GM19467 (cell line): ENCODE measurements around the gene PPP4R4.

Source experiments
- ATAC-seq: cut with Tn5 transposase; IDR thresholded peaks from one replicate; pipeline ENCODE4 v1.9.1; 2021; ENCODE audit warnings: mild to moderate bottlenecking, moderate library complexity; ENCODE audit not compliant: unreplicated experiment

Gene PPP4R4

DNA sequence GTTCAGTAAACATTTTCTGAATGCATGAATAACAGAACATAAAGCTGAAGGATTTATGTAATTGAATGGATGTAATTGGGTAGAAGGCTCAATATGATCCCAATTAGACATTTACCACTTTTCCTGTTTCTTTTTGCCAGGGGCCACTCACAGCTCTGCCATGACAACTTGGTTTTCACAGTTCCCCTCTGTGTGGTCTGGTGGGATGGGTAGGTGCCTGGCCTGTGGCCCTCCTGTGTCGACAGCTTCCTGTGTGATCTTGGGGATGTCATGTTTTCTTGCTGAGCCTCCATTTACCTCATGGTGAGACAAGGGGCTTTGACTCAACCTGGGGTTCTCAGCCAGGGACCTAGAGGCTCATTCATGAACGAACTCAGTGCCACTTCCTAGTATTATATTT, 131.5 kb downstream of the PPP4R4 start:
- no peak for ATAC-seq

DNA sequence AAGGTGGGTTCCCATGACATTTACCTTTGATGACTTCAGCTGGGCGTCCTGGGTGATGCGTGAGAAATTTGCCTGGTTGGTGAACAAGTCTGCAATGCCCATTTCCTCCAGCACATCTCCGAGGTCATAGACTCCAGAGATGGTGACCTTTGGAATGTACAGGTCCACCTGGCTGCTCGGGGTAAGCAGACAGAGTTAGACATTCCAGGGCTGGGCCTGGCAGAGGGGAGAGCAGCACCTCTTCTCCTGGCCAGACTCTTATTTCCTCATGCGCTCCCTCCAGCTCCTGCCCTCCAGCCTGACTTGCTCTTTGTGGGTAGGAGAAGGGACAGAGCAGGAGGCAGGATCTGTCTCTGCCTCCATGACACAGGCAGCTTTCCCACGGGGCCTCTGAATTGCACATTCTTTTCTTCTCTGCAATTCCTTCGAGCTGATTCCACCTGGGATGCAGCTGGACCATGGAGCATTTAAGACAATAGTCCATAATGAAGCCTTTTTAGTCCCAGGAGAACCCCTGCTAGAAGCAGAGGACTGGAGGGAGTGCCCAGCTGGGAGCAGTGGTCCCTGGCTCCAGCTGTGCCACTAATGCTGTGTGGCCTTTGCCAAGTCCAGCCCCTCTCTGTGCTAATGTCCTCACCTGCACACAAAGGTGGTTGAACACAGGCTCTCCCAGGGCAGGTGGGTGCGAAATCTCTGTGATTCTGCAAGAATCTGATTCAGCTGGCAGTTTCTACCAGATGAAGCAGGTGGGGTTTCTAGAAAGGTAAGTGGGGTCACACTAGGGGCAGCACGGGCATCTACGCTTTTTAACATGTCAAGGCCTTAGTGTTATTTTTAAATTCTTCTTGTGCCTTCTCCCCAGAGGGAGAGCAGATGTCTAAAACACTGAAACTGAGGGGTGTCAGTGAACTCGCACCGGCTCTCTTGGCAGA, 132.2 kb downstream of the PPP4R4 start:
- no peak for ATAC-seq

DNA sequence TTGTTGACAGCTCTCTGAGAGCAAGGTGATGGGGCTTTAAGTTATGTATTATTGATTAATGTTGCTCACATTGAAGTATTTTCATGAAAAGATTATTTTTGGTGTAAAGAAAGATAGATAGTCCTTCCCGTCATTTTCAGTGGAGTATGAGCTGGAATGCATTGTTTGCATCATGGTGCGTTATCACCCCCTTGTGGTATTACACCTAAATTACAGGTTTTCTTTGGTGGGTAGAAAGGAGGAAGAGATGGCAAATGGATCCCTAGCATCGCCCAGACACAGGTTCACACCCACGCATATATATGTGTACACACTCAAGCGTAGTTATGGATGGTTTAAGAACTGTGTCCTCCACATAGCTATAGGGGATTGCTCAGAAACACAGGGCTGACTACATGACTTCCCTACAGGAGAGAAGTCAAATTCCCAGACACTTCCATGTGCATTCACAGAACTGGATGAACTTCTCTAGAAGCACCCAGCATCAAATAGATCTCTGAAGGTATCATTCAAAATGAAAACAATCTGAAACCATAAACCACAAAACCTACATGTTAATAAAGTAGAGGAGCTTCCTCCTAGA, 133.4 kb downstream of the PPP4R4 start:
- no peak for ATAC-seq

DNA sequence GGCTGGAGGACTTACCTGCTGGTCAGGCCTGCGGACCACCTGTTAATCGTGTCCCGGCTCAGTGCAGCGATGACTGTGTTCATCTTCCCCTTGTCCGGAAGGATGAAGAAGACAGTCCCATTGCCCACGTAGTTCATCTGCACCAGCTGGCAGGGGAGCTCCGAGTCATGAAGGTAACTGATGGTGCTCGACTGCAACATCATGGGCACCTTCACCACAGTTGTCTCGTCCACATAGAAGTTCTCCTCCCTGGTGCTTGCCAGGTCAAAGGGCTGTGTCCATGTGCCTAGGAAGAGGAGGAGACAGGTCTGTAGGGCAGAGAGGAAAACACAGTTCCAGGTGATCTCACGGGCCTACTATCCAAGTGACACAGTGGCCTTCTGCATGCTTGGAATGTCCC, 135.6 kb downstream of the PPP4R4 start:
- ATAC-seq = no peak

DNA sequence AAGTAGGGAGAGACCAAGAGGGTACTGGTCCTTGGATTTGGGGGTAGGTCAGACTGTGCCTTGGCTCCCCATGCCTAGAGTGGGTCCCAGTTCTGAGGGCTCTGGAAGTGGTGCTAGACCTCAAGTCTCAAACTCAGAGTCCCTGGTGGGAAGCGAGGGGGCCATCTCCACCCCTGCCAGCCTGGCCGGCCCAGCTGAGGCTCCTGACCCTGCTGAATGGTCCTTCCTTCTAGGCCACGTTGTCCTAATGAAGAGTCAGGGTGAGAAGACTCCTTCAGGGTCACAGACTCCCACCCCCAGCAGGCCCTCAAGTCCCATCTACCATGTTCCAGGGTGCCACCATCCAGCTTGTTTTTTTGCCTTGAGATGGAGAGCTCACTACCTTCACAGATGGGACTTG, 136.1 kb downstream of the PPP4R4 start:
- ATAC-seq = no peak

DNA sequence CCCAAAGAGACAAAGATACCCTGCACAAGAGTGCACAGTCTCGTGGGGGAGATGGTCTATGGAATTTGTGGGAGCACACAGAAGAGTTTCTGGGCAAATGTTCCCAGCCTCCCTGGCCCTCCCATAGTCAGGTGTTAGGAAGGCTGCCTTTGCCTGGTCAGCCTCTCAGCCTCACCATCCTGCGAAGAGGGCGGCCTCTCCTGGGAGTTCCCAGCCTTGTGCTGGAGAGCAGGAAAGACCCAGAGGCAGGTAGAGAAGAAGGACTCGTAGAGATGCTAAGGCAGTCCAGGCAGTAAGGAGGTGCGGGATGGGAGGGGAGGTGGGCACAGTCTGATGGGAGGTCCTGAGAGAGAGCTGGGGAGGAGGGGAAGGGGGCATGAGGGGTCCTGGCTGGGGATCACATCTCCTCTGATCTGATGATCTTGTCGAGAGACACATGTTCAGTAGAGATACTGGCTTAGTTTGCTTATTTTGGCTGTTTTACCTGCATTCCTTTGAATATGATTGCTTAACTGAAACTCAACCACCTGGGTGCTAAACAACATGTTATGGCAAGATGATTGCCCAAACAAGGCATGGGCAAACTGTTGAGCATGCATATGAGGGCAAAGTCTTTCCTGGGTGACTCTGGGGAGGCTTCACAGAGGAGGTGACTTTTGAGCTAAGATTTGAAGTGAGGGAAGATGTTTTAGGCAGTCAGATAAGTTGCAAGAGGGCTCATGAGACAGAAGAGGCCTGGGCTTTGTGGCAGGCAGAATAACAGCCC, 138.5 kb downstream of the PPP4R4 start:
- no peak for ATAC-seq

DNA sequence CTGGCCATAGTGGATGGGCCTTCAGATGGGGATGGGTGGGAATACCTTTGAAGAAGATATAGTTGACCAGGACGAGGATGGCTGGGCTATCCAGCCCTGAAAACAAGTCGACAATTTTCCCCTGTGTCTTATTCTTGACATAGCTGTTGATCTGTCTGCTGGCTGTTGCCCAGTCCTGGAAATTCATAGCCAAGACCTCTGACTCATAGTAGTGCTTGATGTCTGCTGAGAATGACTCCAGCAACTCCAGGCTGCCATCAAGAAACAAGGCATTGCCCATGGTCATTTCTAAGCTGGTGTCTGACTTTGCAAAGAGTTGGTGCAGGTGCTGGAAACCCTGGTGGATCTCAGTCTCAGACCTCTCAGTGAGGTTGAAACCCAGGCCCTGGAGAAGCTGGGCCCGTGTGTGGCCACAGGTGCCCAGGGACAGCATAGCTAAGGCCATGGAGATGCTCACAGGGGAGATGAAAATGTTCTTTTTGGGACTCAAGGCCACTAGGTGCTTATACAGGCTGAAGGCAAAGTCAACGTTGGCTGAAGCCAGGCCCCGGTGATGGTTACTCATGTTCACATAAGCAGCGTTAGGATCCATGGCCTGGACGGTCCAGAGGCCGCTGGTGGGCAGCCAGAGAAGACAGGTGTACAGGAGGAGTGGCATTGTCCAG, 140.0 kb downstream of the PPP4R4 start:
- ATAC-seq = no peak

DNA sequence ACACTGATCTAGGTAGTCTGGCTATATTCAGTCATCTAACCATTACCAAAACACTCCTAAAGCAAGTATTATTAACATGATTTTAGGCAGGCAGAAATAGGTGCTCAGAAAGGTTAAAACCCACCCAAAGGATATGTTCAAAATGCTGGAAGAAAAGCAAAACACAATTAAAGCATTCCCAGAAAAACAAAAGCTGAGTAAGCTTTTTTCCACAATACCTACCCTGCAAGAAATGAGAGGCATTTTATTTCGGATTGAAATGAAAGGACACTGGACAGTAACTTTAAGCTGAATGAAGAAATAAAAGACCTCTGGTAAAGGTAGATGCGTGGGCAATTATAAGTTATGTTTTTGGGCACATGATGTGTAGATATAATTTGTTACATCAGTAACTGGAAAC, 140.8 kb downstream of the PPP4R4 start:
- ATAC-seq = no peak

DNA sequence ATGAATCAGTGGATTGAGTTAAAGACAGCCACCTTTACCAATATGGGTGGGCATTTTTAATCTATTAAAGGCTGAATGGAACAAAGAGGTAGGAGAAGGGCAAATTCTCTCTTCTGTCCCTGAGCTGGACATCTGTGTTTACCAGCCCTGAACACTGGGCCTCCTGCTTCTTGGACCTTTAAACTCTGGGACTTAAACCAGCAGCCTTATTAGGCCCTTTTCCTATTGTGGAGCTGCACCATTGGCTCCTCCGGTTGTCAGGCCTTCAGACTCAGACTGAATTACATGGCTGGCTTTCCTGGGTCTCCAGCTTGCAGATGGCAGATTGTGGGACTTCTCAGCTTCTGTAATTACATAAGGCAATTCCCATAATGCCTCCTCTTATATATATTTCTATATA, 142.6 kb downstream of the PPP4R4 start:
- no peak for ATAC-seq

DNA sequence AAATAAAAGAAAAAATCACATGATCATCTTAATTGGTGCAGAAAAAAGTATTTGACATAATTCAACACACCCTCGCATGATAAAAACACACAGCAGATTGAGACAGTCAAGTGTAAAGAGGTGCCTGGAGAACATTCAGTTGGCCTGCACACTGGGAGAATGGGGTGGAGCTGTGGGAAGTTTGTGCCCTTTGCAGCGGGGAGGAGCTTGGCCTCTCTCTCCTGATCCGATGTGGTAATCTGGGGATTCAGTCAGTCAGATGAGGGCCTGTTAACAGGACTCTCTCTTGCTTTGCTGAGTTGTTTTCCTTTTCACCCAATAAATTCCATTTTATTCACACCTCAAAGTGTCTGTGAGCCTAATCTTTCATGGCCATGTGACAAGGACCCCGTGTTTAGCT, 143.1 kb downstream of the PPP4R4 start:
- ATAC-seq = no peak

DNA sequence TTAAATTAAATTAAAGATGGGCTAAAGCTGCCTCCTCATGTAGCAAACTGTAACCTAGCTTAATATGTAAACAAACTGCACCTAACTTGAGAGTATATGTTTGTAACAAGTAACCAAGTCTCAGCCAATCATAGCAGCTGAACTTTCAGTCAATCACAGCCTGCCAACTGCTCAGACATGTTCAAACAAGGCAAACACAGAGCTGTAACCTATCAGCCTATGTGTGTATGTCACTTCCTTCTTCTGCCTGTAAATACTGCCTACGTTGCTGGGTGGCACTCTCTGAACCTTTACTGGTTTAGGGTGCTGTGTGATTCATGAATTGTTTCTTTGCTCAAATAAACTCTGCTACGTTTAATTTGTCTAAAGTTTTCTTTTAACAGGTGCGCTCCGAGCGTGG, 146.1 kb downstream of the PPP4R4 start:
- no peak for ATAC-seq

DNA sequence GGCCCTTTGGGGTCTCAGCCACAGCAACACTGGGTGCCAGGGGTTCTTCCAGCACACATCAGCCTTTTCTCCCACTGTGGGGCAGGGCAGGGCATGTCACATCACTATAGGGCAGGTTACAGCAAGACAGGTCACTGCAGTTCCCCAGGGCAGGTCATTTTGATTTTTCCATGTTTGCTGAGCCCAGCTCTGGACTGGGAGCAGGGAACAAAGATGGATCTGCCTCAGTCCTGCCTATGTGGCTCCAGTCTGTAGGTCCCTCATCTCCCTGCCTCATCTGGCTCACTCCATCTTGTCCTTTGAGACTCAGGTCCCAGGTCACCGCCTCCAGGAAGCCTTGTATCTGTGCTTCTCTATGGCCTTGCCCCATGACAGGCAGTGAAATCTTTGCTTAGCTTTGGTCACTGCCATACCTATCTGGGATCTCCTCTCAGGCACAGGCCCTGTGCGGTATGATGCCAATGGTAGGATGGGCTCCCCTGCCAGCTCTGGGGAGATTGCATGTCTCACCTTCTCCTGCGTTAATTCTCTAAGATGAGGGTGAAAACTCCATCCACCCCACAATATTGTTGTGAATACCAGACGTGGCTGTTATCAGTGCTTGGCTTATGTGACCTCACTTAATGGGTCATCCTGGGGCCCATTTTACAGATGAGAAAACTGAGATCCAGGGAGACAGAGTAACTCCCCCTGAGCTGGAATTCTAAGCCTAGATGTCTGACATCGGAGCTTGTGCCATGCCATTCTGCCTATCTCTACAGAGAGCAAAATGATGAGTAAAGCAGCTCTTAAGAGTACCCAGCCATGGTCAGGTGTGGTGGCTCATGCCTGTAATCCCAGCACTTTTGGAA, 147.5 kb downstream of the PPP4R4 start:
- no peak for ATAC-seq

DNA sequence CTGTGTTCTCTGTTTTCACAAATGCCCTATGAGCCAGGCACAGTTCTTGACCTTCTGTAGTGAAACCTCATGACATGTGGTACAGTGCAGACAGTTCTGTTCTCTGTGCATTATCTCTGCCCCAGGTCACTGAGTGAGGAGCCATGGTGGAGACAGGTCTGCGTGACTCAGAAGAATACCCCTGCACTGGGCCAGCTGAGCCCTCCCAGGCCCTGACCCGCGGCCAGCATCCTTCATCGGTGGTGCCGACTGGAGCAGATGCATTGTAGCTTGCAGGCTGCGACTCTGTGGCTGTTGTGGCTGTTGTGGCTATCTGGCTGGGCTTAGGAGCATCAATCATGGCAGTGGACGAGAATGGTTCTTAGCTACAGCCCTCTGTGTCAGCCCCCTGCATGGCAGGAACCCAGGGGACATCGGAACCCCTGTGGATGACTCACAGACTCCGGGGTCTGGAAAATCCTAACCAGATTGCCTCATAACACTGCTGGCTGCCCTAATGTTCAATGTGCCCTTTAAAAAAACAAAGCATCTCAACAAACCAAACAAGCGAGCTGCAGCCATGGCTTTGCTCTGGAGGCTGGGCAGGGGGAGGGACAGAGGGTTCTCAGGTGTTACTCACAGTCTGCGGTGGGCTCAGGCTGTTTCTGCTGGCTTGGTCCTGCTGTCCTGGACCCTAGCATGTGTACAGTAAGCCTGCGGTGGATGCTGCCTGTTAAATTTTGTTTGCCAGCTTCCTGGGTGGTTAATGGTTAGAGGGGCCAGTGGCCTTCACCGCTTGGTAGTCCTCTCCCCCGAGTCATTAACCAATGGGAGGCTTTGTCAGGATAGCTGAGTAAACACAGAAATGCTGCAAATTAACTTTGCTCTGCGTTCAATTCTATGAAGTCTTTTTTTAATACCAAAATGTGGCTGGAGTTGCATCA, 148.8 kb downstream of the PPP4R4 start, which contains the start of gene SERPINA6:
Gene SERPINA6 (minus strand): TSS at position 689 of the 923 bp plus-strand sequence. CDS start 8,688 bp downstream, outside the sequence.
- no peak for ATAC-seq

DNA sequence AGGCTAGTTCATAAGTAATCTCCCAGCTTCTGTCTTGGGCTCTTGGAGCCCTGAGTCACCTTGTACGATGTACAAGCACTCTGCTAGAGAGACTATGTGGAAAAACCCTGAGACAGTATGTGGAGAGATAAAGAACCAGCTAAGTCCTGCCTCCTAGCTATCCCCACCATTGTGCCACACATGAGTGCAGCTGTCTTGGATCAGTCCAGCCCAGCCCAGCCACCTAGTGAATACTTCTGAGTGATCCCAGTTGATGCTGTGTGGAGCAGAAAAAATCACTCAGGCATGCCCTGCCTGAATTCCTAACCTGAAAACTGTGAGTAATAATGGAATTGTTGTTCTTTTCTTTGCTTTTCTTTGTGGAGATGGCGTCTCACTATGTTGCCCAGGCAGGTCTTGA, 154.1 kb downstream of the PPP4R4 start:
- no peak for ATAC-seq
